DND-41 (cell line): ENCODE data around the gene COX20.

ENCODE experiments used
- ATAC-seq: fragments of 200-7000 bp; cut with Tn5 transposase; 3 replicates; pipeline ENCODE4 v1.9.1; 2021; ENCODE audit warnings: low read depth; ENCODE audit not compliant: insufficient read depth
- DNase-seq: peaks from one replicate; pipeline ENCODE4 v3.0.0-alpha.2; 2020
- H2AFZ ChIP-seq: 2 replicates; pipeline ENCODE4 v1.6.0; 2012; ENCODE audit warnings: low read depth, low read length
- H3K27ac ChIP-seq: 2 replicates; pipeline ENCODE4 v1.5.1; 2012; ENCODE audit warnings: low read length, inconsistent platforms
- H3K27me3 ChIP-seq: fragments of 200-600 bp; sonication (generic); 2 replicates; pipeline ENCODE4 v1.6.0; 2012; ENCODE audit warnings: low read length, mild to moderate bottlenecking, inconsistent platforms; ENCODE audit not compliant: insufficient read depth, poor library complexity
- H3K36me3 ChIP-seq: 2 replicates; pipeline ENCODE4 v1.5.1; 2012; ENCODE audit warnings: low read length, inconsistent platforms; ENCODE audit not compliant: insufficient read depth
- H3K4me1 ChIP-seq: 2 replicates; pipeline ENCODE4 v1.5.1; 2012; ENCODE audit warnings: mild to moderate bottlenecking, low read length; ENCODE audit not compliant: insufficient read depth
- H3K4me2 ChIP-seq: 2 replicates; pipeline ENCODE4 v1.6.0; 2012; ENCODE audit warnings: mild to moderate bottlenecking, moderate library complexity, low read length, inconsistent platforms; ENCODE audit not compliant: insufficient read depth
- H3K4me3 ChIP-seq, 2 experiments: fragments of 200-600 bp in 1 of 2; shearing (Covaris generic) in 1 of 2; 2 replicates each; pipeline ENCODE4 v1.5.1; 2012 to 2016; ENCODE audit warnings: inconsistent platforms in 2 of 2, low read length in 2 of 2, mild to moderate bottlenecking in 2 of 2, low read depth in 1 of 2, moderate library complexity in 1 of 2
- H3K79me2 ChIP-seq: 2 replicates; pipeline ENCODE4 v1.6.0; 2012; ENCODE audit warnings: low read length, inconsistent platforms; ENCODE audit not compliant: insufficient read depth
- H3K9ac ChIP-seq: 2 replicates; pipeline ENCODE4 v1.6.0; 2012; ENCODE audit warnings: low read depth, mild to moderate bottlenecking, inconsistent platforms, low read length, moderate library complexity
- H3K9me3 ChIP-seq: 2 replicates; pipeline ENCODE4 v1.5.1; 2012; ENCODE audit warnings: low read length, moderate library complexity, mild to moderate bottlenecking, inconsistent platforms; ENCODE audit not compliant: insufficient read depth, severe bottlenecking
- H4K20me1 ChIP-seq: 2 replicates; pipeline ENCODE4 v1.6.0; 2012; ENCODE audit warnings: low read length; ENCODE audit not compliant: insufficient read depth
- CTCF ChIP-seq: IDR thresholded peaks from 2 replicates; pipeline ENCODE4 v1.5.1; 2012; ENCODE audit warnings: borderline replicate concordance, low read length, moderate library complexity, mild to moderate bottlenecking; ENCODE audit not compliant: poor library complexity, severe bottlenecking; ENCODE audit errors: extremely low read depth
- EZH2 ChIP-seq: IDR thresholded peaks from 3 replicates; pipeline ENCODE4 v1.6.1; 2012; ENCODE audit warnings: borderline replicate concordance, low read depth, mild to moderate bottlenecking, moderate library complexity, low read length, inconsistent platforms; ENCODE audit not compliant: severe bottlenecking

COX20 gene

GRCh38 chr1:244869950-244870349 is 34.5 kb downstream of the COX20 start:
- Histone ChIP-seq H4K20me1 (no peaks in the 10 kb centered on the region), H3K79me2 (peaks cover 12% of the 10 kb centered on the region), H3K9me3 (no peaks in the 10 kb centered on the region), H3K36me3 (no peaks in the 10 kb centered on the region), H3K4me1 (peaks cover 17% of the 10 kb centered on the region), H3K4me3 (no peak overlapping the region), H3K27ac (no peak overlapping the region), H2AFZ (no peak overlapping the region), H3K9ac (no peak overlapping the region), H3K4me2 (no peak overlapping the region), H3K27me3 (no peaks in the 10 kb centered on the region)
- no peak for DNase-seq
- TF ChIP-seq CTCF, result no peak
- no peak for TF ChIP-seq EZH2
- no peak for ATAC-seq

DNA sequence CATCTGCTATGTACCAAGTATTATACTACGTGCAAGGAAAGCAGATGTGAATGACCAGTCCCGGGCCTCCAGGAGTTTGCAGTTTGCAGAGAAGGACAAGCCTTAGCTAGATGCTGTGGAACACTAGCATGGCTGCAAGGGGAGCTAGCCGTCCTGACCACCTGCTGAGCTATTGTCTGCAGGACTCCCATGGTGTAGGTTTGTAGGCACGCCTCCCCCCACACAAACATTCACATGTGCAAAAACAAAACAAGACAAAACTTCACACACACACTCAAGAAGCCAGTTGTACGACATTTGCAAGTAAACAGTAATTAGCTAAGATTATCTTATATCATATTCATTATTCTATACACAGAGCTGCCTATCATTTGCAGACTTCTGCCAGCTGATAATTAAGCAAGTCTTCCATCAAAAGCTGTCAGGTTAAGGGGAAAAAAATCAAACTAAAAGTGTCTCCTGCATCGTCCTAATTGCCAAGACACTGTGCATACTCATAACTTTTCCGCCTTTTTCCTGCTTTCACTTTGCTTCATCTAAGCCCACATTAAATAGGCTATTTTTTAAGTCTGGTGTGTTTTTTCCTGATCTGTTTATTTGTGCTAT is 39.6 kb downstream of the COX20 start:
- no peak overlapping the region for H2AFZ ChIP-seq
- no peaks in the 10 kb centered on the region for H4K20me1 ChIP-seq
- no peak overlapping the region for H3K4me2 ChIP-seq
- H3K79me2 ChIP-seq, result no peaks in the 10 kb centered on the region
- no peaks in the 10 kb centered on the region for H3K9me3 ChIP-seq
- ATAC-seq (no peak), DNase-seq (no peak)
- TF ChIP-seq EZH2 (no peak), CTCF (no peak)
- no peak overlapping the region for H3K4me3 ChIP-seq
- H3K4me1 ChIP-seq, result no peaks in the 10 kb centered on the region
- no peak overlapping the region for H3K9ac ChIP-seq
- no peaks in the 10 kb centered on the region for H3K27me3 ChIP-seq
- no peak overlapping the region for H3K27ac ChIP-seq
- no peaks in the 10 kb centered on the region for H3K36me3 ChIP-seq

GRCh38 chr1:244876228-244876910 is 40.9 kb downstream of the COX20 start:
- H2AFZ ChIP-seq, result no peak overlapping the region
- no peak for TF ChIP-seq CTCF
- TF ChIP-seq EZH2, result no peak
- no peaks in the 10 kb centered on the region for H3K36me3 ChIP-seq
- no peaks in the 10 kb centered on the region for H4K20me1 ChIP-seq
- H3K79me2 ChIP-seq, result no peaks in the 10 kb centered on the region
- DNase-seq (no peak), ATAC-seq (no peak)
- no peak overlapping the region for H3K4me3 ChIP-seq
- H3K27ac ChIP-seq, result no peak overlapping the region
- no peaks in the 10 kb centered on the region for H3K4me1 ChIP-seq
- H3K4me2 ChIP-seq, result no peak overlapping the region
- H3K9me3 ChIP-seq, result no peaks in the 10 kb centered on the region
- H3K27me3 ChIP-seq, result no peaks in the 10 kb centered on the region
- no peak overlapping the region for H3K9ac ChIP-seq
